SKM-1 (cell line): Measurements from ENCODE around the gene ANAPC16.
A peak's percentile ranks its signal among the peaks of the same experiment; 100 is the strongest.
"Not testable (repeated sequence)": the region's sequence is repeated elsewhere in the genome, so short reads cannot be mapped to it uniquely, and the experiment has no call there.

ENCODE experiments used
- DNase-seq: peaks from one replicate; lab custom pipeline; 2025; ENCODE audit not compliant: unreplicated experiment; lab: John Stamatoyannopoulos, UW

The ANAPC16 gene

DNA sequence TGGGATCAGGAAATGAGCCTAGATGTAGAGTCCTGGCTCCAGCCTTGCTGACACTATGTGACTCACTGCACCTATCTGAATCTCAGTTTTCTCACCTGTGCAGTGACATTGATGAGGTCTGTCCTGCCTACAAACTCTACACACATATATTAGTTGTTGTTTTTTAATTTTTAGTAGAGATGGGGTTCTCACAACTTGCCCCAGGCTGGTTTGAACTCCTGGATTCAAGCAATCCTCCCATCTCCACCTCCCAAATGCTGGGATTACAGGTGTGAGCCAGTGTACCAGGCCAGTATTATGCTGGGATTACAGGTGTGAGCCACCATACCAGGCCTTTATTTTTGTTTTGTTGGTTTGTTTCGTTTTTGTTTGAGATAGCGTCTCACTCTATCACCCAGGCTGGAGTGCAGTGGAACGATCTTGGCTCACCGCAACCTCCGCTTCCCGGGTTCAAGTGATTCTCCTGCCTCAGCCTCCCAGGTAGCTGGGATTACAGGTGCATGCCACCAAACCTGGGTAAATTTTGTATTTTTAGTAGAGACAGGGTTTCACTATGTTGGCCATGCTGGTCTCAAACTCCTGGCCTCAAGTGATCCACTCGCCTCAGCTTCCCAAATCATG is 46.1 kb downstream of the ANAPC16 start:
- DNase-seq: no peak

DNA sequence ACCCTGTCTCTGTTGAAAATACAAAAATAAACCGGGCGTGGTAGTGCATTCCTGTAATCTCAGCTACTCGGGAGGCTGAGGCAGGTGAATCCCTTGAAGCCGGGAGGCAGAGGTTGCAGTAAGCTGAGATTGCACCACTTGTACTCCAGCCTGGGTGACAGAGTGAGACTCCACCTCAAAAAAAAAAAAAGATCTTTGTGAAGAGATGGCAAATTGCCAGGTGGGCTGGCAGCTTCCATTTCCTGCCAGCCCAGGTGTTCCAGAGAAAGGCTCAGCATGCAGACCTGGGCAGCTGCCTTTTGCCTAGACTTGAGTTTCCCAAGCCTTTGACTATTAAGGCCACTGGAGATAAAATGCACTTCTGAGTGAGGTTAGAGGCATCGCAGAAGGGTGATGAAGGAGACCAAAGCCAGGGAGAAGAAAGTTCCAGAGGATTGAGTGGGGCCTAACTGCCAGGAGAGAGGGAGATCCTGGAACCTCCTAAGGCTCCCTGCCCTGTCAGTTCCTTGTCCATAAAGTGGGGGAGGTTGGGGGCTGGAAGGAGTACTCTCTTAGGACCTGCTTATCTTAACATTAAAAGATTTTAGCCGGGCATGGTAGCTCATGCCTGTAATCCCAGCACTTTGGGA is 47.9 kb downstream of the ANAPC16 start:
- DNase-seq: no peak

DNA sequence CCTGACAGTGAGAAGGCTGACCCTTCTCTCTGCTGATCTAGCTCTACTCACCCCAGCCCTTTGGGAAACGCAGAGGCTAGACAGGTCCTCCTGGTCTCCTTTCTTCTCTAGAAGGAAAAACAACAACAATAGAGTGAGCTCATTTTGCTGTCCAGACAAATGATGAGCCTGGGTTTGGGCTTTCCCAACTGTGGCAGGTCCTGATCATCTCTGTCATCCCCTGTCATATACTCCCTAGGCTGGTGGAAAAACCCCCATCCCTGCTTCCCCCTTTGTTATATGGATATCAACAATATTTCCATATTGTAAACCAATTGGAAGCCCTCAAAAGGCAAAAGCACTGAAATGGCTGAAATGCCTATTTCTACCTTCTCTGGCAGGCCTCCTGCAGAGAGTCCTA is 48.7 kb downstream of the ANAPC16 start:
- no peak for DNase-seq

DNA sequence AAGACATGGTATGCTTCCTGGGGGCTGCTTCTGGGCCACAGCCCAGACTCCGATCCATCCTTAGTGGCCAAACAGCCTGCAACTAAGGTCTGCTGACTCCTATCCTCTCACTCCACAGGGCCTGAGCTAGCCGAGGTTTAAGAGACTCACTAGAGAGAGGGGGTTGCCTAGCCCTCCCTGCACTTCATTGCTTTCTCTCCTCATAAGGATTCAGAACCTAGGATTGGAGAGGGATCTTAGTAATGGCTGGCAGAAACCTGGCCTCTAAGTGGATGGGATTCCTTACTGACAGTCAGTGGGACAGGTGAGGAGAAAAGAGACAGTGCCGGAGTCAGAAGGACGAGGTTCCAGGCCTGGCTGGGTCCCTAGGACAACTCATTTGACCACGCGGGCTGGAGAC is 49.7 kb downstream of the ANAPC16 start:
- DNase-seq: no peak

DNA sequence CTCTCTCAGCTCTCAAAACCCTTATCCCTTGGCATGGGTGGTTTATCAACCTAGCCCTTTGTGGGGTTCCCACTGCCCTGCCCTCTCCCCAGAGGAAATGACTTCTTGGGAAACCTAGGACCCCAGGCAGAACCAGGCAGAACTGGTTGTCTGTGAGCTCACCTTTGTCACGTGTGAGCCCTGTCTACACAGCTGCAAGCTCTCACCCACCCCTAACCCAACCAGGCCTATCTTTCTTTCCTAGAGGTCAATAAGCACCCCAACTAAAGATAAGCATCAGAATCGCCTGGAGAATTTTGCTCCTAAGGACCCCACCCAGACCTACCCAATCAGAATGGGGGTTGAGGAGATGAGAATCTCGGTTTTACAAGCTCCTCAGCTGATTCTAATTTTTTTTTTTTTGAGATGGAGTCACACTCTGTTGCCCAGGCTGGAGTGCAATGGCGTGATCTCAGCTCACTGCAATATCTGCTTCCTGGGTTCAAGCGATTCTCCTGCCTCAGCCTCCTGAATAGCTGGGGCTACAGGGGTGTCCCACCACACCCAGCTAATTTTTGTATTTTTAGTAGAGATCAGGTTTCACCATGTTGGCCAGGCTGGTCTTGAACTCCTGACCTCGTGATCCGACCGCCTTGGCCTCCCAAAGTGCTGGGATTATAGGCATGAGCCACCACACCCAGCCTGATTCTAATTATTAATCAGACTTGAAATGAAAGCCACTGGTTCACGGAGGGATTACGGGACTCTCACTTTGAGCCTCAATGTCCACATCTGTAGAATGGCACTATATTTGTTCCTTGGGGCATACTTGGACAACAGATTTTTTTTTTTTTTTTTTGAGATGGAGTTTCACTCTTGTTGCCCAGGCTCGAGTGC is 50.4 kb downstream of the ANAPC16 start:
- DNase-seq: no peak

DNA sequence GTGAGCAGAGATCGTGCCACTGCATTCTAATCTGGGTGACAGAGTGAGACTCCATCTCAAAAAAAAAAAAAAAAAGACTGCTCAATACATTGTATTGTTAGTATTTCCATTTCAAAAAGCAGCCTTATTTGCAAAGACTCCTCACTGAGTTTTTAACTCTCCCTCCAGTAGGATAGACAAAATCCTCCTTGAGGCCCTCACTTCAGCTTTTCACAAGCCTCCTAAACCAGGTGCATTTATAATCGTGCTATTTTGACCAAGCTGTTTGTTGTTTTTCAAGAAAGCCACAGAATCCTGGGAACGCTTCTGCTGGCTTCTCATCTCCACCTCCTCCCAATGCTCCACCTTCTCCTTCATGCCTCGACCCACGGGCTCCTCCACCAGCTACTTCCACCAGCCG is 51.6 kb downstream of the ANAPC16 start:
- DNase-seq: no peak

DNA sequence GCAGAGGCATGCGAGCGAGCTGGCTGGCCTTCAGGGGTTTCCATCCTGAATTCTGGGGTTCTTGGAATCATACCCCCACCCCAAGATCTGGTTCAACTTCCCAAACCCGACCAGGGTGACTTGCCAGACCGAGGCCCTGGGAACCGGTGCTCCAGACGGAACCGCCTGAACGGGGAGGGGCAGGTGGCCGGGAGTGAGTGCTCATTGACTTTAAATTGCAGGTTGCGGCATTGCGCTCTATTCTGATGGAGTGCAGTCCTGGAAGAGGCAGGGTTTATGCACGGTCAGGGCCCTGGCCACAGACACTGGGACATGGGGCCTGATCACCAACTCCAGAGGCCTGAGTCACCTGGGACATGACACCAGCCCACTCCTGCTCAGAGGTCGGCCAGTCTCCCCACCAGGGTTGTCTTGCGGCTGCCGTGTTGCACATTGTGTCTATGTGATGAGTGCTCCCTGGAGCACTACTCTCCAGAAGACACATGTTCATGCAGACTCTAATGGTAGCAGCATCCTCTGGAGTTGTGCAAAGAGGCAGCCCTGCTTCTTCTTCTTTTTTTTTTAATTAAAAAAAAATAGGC is 52.1 kb downstream of the ANAPC16 start:
- DNase-seq: no peak

DNA sequence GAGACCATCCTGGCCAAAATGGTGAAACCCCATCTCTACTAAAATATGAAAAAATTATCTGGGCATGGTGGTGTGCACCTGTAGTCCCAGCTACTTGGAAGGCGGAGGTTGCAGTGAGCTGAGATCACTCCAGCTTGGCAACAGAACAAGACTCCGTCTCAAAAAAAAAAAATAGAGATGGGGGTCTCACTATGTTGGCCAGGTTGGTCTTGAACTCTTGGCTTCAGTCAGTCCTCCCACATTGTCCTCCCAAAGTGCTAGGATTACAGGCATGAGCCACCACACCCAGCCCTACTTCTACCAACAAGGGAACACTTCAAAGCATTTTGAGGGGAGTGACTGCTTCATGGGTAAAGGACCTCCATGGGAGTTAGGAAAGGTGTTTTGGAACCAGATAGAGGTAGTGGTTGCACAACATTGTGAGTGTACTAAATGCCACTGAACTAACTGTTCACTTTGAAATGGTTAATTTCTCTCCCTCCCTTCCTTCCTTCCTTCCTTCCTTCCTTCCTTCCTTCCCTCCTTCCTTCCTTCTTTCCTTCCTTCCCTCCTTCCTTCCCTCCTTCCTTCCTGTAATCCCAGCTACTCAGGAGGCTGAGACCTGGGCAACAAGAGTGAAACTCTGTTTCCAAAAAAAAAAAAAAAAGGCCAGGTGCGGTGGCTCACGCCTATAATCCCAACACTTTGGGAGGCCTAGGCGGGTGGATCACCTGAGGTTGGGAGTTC is 52.8 kb downstream of the ANAPC16 start:
- DNase-seq: not testable (repeated sequence)

DNA sequence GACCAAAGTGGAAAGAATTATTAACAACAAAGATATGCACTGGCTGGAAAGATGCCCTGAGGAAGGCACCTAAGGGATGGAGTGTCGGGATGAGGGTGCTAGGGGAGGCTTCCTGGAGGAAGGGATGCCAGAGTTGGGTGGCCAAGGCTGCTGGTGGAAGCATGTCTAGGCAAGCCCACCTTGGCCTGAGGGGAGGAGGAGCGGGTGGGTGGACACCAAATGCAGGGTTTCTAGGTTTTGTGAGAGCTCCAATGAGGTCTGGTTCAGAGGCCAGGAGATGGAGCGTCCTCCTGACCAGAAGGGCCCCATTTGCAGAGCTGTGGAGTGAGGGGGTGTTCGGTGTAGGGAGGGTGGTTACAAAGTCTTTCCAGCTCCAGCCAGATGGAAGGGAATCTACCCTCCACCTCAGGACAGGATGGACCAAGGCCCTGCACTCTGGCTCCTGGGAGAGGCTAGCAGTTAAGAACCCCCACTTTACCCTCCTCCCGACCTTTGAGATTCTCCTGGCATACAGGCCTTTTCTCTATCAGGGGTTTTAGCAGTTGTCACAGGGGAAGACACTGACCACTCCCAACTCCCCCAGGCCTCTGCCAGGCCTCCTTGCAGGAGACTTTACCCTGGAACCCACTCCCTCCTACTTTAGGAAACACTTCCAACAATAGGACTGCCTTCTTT is 54.9 kb downstream of the ANAPC16 start:
- no peak for DNase-seq

DNA sequence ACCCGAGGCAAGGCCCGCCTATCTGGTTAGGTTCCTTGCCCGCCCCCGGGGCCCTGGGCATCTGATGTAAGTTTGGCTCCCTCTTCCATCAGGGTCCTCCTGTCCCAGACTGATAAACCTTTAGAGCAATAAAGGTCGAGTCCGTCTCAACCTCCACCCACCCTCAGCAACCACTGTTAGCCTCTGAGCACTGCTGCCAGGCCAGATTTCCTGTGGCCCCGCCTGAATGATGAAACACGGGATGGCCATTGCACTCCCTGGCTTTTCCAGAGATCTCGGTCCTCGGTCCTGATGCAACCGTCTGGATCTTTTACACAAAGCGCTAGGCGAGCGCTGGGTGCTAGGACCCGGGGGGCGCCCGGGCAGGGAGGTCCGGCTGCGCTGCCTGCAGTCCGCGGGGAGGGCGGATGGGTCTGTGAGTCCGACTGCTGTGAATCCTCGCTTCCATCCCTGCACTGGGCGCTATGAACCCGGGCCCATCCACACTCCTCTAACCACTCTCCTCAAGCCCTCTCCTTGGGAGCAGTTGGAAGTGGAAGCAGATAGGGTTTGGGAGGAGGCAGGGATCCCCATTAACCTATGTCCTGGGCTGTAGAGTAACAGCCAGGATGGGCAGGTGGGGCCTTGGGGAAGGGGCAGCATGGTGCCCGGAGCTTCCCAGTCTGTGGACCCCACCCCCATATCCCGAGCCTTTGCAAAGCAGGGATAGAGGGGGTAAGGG is 57.0 kb downstream of the ANAPC16 start:
- peak; percentile 36 for DNase-seq

DNA sequence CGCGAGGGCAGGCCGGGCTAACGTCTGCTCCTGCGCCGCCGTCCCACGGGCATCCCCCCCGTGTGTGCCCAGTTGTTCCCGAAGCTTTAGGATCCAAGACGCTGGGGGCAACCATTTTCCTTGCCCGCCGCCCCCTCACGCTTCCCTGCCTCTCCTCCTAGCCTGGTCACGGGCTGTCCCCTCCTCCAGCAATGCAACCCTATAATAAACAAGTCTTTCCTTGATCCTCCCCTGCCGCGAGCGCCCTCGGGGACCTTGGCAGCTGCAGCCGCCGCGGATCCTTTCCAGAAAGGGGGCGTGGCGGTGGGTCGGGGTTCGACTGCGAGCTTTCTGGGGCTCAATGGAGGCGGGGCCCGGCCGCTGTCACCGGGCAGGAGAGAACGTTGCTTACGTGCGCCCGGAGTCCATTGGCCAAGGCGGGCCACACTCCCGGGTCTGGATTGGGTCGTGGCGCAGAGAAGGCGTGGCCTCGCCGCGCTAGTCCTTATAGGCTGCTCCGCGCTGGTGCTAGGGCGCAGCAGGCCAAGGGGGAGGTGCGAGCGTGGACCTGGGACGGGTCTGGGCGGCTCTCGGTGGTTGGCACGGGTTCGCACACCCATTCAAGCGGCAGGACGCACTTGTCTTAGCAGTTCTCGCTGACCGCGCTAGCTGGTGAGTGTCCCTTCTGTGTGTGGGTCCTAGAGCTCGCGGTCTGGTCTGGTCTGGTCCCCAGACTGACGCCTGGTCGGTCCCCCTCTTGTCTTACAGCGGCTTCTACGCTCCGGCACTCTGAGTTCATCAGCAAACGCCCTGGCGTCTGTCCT is 57.8 kb downstream of the ANAPC16 start, which contains the start of gene DDIT4:
DDIT4 (plus strand) TSS at position 515 of the 803 bp plus-strand sequence. CDS start 293 bp downstream, outside the sequence.
- peak; percentile 97 for DNase-seq

DNA sequence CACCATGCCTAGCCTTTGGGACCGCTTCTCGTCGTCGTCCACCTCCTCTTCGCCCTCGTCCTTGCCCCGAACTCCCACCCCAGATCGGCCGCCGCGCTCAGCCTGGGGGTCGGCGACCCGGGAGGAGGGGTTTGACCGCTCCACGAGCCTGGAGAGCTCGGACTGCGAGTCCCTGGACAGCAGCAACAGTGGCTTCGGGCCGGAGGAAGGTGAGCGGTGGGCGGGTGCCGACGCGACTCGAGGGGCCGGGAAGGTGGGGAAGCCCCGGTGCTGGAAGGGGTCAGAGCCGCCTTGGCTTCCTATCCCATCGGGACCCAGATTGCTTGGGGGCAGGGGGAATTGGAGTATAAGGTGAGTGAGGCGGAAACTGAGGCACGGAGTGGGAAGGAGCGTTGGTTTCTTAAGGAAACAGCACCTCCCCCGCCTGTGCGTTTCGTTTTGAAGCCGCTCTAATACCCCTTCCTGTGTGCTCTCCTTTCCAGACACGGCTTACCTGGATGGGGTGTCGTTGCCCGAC is 58.5 kb downstream of the ANAPC16 start:
- DNase-seq: no peak

DNA sequence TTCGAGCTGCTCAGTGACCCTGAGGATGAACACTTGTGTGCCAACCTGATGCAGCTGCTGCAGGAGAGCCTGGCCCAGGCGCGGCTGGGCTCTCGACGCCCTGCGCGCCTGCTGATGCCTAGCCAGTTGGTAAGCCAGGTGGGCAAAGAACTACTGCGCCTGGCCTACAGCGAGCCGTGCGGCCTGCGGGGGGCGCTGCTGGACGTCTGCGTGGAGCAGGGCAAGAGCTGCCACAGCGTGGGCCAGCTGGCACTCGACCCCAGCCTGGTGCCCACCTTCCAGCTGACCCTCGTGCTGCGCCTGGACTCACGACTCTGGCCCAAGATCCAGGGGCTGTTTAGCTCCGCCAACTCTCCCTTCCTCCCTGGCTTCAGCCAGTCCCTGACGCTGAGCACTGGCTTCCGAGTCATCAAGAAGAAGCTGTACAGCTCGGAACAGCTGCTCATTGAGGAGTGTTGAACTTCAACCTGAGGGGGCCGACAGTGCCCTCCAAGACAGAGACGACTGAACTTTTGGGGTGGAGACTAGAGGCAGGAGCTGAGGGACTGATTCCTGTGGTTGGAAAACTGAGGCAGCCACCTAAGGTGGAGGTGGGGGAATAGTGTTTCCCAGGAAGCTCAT is 59.0 kb downstream of the ANAPC16 start:
- no peak for DNase-seq

DNA sequence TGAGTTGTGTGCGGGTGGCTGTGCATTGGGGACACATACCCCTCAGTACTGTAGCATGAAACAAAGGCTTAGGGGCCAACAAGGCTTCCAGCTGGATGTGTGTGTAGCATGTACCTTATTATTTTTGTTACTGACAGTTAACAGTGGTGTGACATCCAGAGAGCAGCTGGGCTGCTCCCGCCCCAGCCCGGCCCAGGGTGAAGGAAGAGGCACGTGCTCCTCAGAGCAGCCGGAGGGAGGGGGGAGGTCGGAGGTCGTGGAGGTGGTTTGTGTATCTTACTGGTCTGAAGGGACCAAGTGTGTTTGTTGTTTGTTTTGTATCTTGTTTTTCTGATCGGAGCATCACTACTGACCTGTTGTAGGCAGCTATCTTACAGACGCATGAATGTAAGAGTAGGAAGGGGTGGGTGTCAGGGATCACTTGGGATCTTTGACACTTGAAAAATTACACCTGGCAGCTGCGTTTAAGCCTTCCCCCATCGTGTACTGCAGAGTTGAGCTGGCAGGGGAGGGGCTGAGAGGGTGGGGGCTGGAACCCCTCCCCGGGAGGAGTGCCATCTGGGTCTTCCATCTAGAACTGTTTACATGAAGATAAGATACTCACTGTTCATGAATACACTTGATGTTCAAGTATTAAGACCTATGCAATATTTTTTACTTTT is 59.7 kb downstream of the ANAPC16 start:
- DNase-seq: no peak

DNA sequence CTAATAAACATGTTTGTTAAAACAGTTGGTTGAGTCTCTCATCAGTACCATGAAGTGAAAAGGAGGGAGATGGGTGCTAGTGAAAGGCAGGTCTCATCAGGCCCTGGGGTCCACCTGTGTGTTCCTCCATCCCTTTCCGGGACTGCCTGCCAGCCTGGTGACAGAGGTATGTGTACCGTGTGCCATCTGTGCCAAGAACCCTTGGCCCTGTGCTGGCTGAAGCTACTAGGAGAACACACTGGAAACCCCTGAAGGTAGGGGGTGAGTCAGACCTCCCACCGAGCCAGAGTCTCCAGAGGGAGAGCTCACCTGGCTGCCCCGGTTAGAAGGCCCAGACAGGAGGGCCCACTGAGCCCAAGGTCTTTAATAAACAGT is 60.2 kb downstream of the ANAPC16 start:
- DNase-seq: no peak

DNA sequence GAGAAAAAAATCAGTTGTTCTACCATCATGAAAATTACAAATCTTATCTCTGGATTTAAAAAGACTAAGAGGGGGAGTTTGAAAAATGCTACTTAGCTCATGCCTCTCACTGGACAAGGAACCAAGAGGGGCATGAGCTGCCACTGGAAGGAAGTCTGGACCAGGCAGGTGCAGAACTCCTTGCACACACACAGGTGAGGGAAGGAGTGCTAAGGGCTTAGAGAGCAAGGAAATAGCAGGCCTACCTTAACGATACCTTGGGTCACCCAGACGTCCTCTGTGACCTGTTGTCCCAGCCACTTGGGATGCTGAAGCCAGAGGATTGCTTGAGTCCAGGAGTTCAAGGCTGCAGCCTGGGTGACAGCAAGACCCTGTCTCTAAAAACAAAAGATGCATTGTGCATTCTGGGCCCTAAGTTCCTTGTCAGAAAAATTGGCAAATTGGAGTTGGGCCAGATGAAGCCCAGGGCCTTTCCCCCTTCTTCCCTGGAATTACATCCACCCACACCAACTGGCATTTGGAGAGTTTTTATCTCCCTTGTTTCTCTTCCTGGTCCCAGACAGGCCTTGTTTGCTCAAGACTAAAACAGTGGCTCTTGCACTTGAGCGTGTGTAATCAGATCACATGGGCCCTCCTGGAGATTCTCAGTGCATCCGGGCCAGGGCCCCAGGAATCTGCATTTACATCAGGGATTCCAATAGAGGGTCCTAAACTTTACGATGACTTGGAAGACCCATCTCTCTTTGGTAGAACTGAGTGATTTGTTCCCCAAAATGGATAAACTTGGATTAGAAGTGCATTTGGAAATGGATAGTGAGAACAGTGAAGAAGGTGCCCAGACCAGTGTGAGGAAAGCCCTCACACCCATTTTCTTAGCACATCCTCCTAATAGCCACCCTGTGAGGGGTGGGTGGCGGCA is 60.9 kb downstream of the ANAPC16 start:
- DNase-seq: no peak
